ENCODE data around the gene POLH. TPM values are rescaled to one million over a fixed set of nuclear protein-coding genes. Genes with fewer than 3 reads are reported as not detected.

The POLH gene
- total and polyA plus RNA-seq, 2 donors (not counting 3 experiments of a cell fraction or from before 2014, with no cell fraction given), result 9.3 to 36.6 TPM

DNA sequence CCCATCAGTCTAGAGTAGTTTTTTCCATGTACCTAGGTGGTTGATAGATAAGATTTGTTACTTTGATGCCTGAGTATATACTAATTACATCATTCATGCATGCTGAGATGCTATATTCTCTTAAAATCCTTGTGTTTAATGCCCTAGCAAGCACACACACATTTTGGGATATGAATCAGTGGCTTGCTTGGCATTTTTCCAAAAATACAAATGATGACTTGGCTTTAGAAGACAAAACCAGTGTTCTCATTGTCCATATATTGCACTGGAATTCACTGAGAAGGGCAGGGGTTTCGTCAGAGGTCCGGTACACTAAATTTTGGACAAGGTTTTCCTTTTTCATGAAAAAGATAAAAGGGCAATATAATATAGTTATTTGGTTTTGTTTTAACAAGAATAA is 28.2 kb downstream of the POLH start:
- POLR2A ChIA-PET, result no interaction called here
- no peak overlapping the region for H3K4me2 ChIP-seq (ENCODE audit: insufficient read depth, low read length)
- no peaks in the 10 kb centered on the region for H3K79me2 ChIP-seq (ENCODE audit: control insufficient read depth, insufficient read depth, low read length)
- dilution Hi-C loops (cut with MboI; ENCODE audit: extremely low pct_ligation_motif_present, low sequenced_read_pairs) (no loop called here), intact Hi-C loops (cut with micrococcal nuclease) (no loop called here)
- FAIRE-seq (peak; percentile 68), DNase-seq (ENCODE audit: low read depth, low spot score) (peak; percentile 61)
- H3K4me1 ChIP-seq (ENCODE audit: control insufficient read depth, extremely low read depth, insufficient read depth, low read length), result peaks cover 2% of the 10 kb centered on the region
- no peak overlapping the region for H3K9ac ChIP-seq (replicated peaks; ENCODE audit: extremely low read depth, insufficient read depth, low read length)
- no peaks in the 10 kb centered on the region for H3K9me1 ChIP-seq (replicated peaks; ENCODE audit: control insufficient read depth, extremely low read depth, insufficient read depth, low read length)
- no peak for TF ChIP-seq MYC (IDR thresholded peaks at IDR 0.05; ENCODE audit: low read depth, low read length)
- no peak for TF ChIP-seq GATA2 (IDR thresholded peaks at IDR 0.05; ENCODE audit: insufficient read depth, insufficient read length, low read depth, low read length)
- peak; percentile 24 for TF ChIP-seq FOS (IDR thresholded peaks at IDR 0.05; ENCODE audit: borderline replicate concordance, insufficient read depth, low read length)
- BruUV-seq (replicated peaks), result no TSS peak
- H3K27ac ChIP-seq (ENCODE audit: insufficient read depth, low read depth, low read length), result no peak overlapping the region
- no peaks in the 10 kb centered on the region for H3K27me3 ChIP-seq (ENCODE audit: control insufficient read depth in 2 of 2, insufficient read depth in 2 of 2, low read length in 2 of 2)
- CTCF ChIA-PET, result interaction anchor here (1.7 kb wide), 1 partner anchor 475 kb away, joined by 6 read pairs; no protein-coding TSS in a partner anchor
- H3K4me3 ChIP-seq (replicated peaks in 1 of 3; ENCODE audit: insufficient read depth in 1 of 3, low read depth in 1 of 3, low read length in 3 of 3), result no peak overlapping the region
- peaks cover 2 to 9% of the 10 kb centered on the region in 2 experiments for H3K36me3 ChIP-seq (ENCODE audit: control insufficient read depth in 2 of 2, extremely low read depth in 1 of 2, insufficient read depth in 2 of 2, low read length in 2 of 2)
- no peaks in the 10 kb centered on the region for H3K9me3 ChIP-seq (replicated peaks; ENCODE audit: control insufficient read depth, insufficient read depth, low read length)
- no peaks in the 10 kb centered on the region for H4K20me1 ChIP-seq (replicated peaks; ENCODE audit: control insufficient read depth, extremely low read depth, insufficient read depth, low read length)
- H2AFZ ChIP-seq (ENCODE audit: low read depth, low read length), result no peak overlapping the region

DNA sequence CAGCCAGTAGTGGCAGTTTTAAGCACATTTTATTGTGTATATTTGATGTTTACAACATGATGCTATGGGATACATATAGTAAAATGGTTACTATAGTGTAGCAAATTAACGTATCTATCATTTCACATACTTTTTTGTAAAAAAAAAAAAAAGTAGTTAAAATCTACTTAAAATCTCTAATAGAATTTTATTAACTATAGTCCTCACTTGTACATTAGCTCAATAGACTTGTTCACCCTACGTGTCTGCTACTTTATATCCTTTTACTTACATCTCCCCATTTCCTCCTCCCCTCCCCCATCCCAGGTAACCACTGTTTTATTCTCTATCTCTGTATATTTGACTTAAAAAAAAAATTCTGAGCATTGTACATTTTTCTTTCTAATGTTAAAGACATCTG is 30.0 kb downstream of the POLH start:
- Histone ChIP-seq H3K9ac (replicated peaks; ENCODE audit: extremely low read depth, insufficient read depth, low read length) (no peak overlapping the region), H3K79me2 (ENCODE audit: control insufficient read depth, insufficient read depth, low read length) (no peaks in the 10 kb centered on the region), H3K4me1 (ENCODE audit: control insufficient read depth, extremely low read depth, insufficient read depth, low read length) (peaks cover 2% of the 10 kb centered on the region), H3K27me3 (ENCODE audit: control insufficient read depth in 2 of 2, insufficient read depth in 2 of 2, low read length in 2 of 2) (no peaks in the 10 kb centered on the region), H3K9me1 (replicated peaks; ENCODE audit: control insufficient read depth, extremely low read depth, insufficient read depth, low read length) (no peaks in the 10 kb centered on the region), H3K36me3 (ENCODE audit: control insufficient read depth in 2 of 2, extremely low read depth in 1 of 2, insufficient read depth in 2 of 2, low read length in 2 of 2) (peaks cover 6 to 15% of the 10 kb centered on the region in 2 experiments), H3K4me2 (ENCODE audit: insufficient read depth, low read length) (no peak overlapping the region), H3K4me3 (replicated peaks in 1 of 3; ENCODE audit: insufficient read depth in 1 of 3, low read depth in 1 of 3, low read length in 3 of 3) (no peak overlapping the region), H3K9me3 (replicated peaks; ENCODE audit: control insufficient read depth, insufficient read depth, low read length) (no peaks in the 10 kb centered on the region), H4K20me1 (replicated peaks; ENCODE audit: control insufficient read depth, extremely low read depth, insufficient read depth, low read length) (no peaks in the 10 kb centered on the region), H3K27ac (ENCODE audit: insufficient read depth, low read depth, low read length) (no peak overlapping the region), H2AFZ (ENCODE audit: low read depth, low read length) (no peak overlapping the region)
- BruUV-seq (replicated peaks), result no TSS peak
- ChIA-PET POLR2A (no interaction called here), CTCF (interaction anchor here (1.3 to 3.8 kb wide), 2 partner anchors 60 to 473 kb away, joined by 3 to 31 read pairs; no protein-coding TSS in a partner anchor)
- dilution Hi-C loops (cut with MboI; ENCODE audit: extremely low pct_ligation_motif_present, low sequenced_read_pairs) (no loop called here), intact Hi-C loops (cut with micrococcal nuclease) (loop anchor here (5.0 kb wide), 1 partner anchor 166 kb away; the partner anchor contains the start of gene VEGFA)
- DNase-seq (ENCODE audit: low read depth, low spot score), result no peak
- FAIRE-seq, result no peak
- TF ChIP-seq FOS (IDR thresholded peaks at IDR 0.05; ENCODE audit: borderline replicate concordance, insufficient read depth, low read length) (no peak), POLR2A (IDR thresholded peaks at IDR 0.05; ENCODE audit: low read depth, low read length) (no peak), POLR2AphosphoS5 (IDR thresholded peaks at IDR 0.05; ENCODE audit: insufficient read depth, low read depth, low read length) (no peak), EZH2 (IDR thresholded peaks at IDR 0.05; ENCODE audit: borderline replicate concordance, low read depth, low read length, severe bottlenecking) (no peak), MYC (IDR thresholded peaks at IDR 0.05; ENCODE audit: low read depth, low read length) (no peak), JUN (IDR thresholded peaks at IDR 0.05; ENCODE audit: borderline replicate concordance, insufficient read depth, insufficient read length, low read depth) (no peak), GATA2 (IDR thresholded peaks at IDR 0.05; ENCODE audit: insufficient read depth, insufficient read length, low read depth, low read length) (no peak)
- TF ChIP-seq, protein P1, sequence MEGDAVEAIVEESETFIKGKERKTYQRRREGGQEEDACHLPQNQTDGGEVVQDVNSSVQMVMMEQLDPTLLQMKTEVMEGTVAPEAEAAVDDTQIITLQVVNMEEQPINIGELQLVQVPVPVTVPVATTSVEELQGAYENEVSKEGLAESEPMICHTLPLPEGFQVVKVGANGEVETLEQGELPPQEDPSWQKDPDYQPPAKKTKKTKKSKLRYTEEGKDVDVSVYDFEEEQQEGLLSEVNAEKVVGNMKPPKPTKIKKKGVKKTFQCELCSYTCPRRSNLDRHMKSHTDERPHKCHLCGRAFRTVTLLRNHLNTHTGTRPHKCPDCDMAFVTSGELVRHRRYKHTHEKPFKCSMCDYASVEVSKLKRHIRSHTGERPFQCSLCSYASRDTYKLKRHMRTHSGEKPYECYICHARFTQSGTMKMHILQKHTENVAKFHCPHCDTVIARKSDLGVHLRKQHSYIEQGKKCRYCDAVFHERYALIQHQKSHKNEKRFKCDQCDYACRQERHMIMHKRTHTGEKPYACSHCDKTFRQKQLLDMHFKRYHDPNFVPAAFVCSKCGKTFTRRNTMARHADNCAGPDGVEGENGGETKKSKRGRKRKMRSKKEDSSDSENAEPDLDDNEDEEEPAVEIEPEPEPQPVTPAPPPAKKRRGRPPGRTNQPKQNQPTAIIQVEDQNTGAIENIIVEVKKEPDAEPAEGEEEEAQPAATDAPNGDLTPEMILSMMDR (IDR thresholded peaks at IDR 0.05; ENCODE audit: extremely low read depth in 1 of 2, insufficient read depth in 1 of 2, low read depth in 1 of 2, low read length in 2 of 2), result no peak
- TF ChIP-seq, protein P2, sequence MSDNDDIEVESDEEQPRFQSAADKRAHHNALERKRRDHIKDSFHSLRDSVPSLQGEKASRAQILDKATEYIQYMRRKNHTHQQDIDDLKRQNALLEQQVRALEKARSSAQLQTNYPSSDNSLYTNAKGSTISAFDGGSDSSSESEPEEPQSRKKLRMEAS (IDR thresholded peaks at IDR 0.05; ENCODE audit: insufficient read depth, insufficient read length), result no peak
